OCI-LY1 (cell line): ENCODE data around the gene SUGCT.

Source experiments
- H2AFZ ChIP-seq: fragments of 200-600 bp; sonication (generic), shearing (Covaris generic); 2 replicates; pipeline ENCODE4 v1.6.0; 2014; ENCODE audit warnings: antibody characterized with exemption, mild to moderate bottlenecking, low read length
- H3F3A ChIP-seq: fragments of 200-600 bp; sonication (generic), shearing (Covaris generic); 2 replicates; pipeline ENCODE4 v1.6.0; 2014; ENCODE audit warnings: mild to moderate bottlenecking, antibody characterized with exemption, low read length, moderate library complexity; ENCODE audit not compliant: insufficient read depth
- H3K27ac ChIP-seq: fragments of 200-600 bp; sonication (generic); 2 replicates; pipeline ENCODE4 v1.5.1; 2014; ENCODE audit warnings: low read length, mixed run types, mild to moderate bottlenecking, low read depth; ENCODE audit not compliant: poor library complexity, severe bottlenecking
- H3K27me3 ChIP-seq: fragments of 200-600 bp; sonication (generic); 2 replicates; pipeline ENCODE4 v1.6.0; 2014; ENCODE audit warnings: antibody characterized with exemption, mild to moderate bottlenecking, low read length, moderate library complexity; ENCODE audit not compliant: insufficient read depth
- H3K36me3 ChIP-seq: fragments of 200-600 bp; sonication (generic); 2 replicates; pipeline ENCODE4 v1.6.1; 2014; ENCODE audit warnings: mild to moderate bottlenecking, antibody characterized with exemption, low read length, moderate library complexity, mixed read lengths; ENCODE audit not compliant: insufficient read depth
- H3K4me1 ChIP-seq: fragments of 200-600 bp; sonication (generic); 2 replicates; pipeline ENCODE4 v1.5.1; 2014; ENCODE audit warnings: mild to moderate bottlenecking, low read length, moderate library complexity; ENCODE audit not compliant: insufficient read depth, severe bottlenecking
- H3K4me2 ChIP-seq: fragments of 200-600 bp; sonication (generic), shearing (Covaris generic); 2 replicates; pipeline ENCODE4 v1.6.1; 2014; ENCODE audit warnings: low read length
- H3K4me3 ChIP-seq: fragments of 200-600 bp; sonication (generic); 2 replicates; pipeline ENCODE4 v1.5.1; 2014; ENCODE audit warnings: low read length, low read depth, mild to moderate bottlenecking, mixed read lengths; ENCODE audit not compliant: poor library complexity, severe bottlenecking
- H3K79me2 ChIP-seq: fragments of 200-600 bp; shearing (Covaris generic); 2 replicates; pipeline ENCODE4 v1.6.1; 2016; ENCODE audit warnings: mixed run types, low read length, mixed read lengths; ENCODE audit not compliant: insufficient read depth
- H3K9ac ChIP-seq: fragments of 200-600 bp; sonication (generic), shearing (Covaris generic); 2 replicates; pipeline ENCODE4 v1.6.1; 2014; ENCODE audit warnings: mild to moderate bottlenecking, low read length, mixed read lengths
- H3K9me2 ChIP-seq: fragments of 200-600 bp; sonication (generic), shearing (Covaris generic); 2 replicates; pipeline ENCODE4 v1.6.1; 2014; ENCODE audit warnings: low read depth, mild to moderate bottlenecking, low read length, mixed read lengths
- H3K9me3 ChIP-seq: fragments of 200-600 bp; shearing (Covaris generic); 2 replicates; pipeline ENCODE4 v1.6.1; 2014; ENCODE audit warnings: low read length, mixed read lengths
- H4K20me1 ChIP-seq: fragments of 200-600 bp; sonication (generic), shearing (Covaris generic); 2 replicates; pipeline ENCODE4 v1.6.0; 2016; ENCODE audit warnings: mild to moderate bottlenecking, low read length; ENCODE audit not compliant: insufficient read depth
- CTCF ChIP-seq: fragments of 200-600 bp; sonication (generic), shearing (Covaris generic); IDR thresholded peaks from 2 replicates; pipeline ENCODE4 v1.5.1; 2017; ENCODE audit warnings: mild to moderate bottlenecking, antibody characterized with exemption, low read length, moderate library complexity, mixed read lengths
- EZH2 ChIP-seq: fragments of 200-600 bp; sonication (generic), shearing (Covaris generic); IDR thresholded peaks from 2 replicates; pipeline ENCODE4 v1.8.0; 2017; ENCODE audit warnings: borderline replicate concordance, mixed run types, mild to moderate bottlenecking, antibody characterized with exemption, low read length, moderate library complexity, mixed read lengths

The SUGCT gene

DNA sequence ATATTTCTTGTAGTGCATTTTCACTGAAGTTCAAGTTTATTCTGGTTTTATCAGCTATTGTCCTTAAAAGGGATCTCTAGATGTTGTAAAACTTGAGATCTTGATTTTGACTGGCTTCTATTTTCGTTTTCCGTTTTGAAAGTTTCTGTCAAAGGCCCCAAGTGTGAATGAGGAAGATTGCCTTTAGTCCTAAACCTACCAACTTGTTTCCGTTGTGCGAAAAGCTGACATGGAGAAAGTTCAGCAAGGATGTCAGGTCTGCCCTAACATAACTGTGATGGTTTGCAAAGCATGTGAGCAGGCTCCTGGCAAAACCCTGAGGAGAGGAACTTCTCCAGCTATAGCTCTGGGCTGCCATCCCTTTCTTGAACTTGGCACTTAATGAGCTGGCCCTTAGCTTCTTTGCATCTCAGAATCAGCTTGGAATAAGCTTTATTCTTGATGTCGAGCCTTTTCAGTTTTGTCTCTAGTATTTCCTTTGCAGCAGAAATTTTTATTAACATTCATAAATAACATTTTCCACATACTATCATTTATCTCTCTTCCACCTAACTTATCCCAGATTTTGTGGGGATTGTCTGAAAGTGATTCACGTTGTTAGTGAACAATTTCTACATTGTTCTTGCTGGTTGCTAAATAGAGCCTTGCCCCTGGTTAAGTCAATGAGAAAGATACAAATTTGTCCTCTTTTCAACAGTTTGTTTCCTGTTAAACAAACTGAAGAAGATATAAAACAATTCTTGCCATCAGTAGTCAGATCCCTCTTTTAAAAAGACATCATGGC lies 559.4 kb downstream of the SUGCT start:
- H3K9me2 ChIP-seq, result no peaks in the 10 kb centered on the region
- H3F3A ChIP-seq, result no peaks in the 10 kb centered on the region
- no peaks in the 10 kb centered on the region for H3K36me3 ChIP-seq
- no peak overlapping the region for H3K9ac ChIP-seq
- H3K4me3 ChIP-seq, result no peak overlapping the region
- no peaks in the 10 kb centered on the region for H4K20me1 ChIP-seq
- no peaks in the 10 kb centered on the region for H3K9me3 ChIP-seq
- H3K79me2 ChIP-seq, result no peaks in the 10 kb centered on the region
- H2AFZ ChIP-seq, result no peak overlapping the region
- H3K4me2 ChIP-seq, result no peak overlapping the region
- H3K27ac ChIP-seq, result no peak overlapping the region
- TF ChIP-seq CTCF (no peak), EZH2 (no peak)
- no peaks in the 10 kb centered on the region for H3K4me1 ChIP-seq
- H3K27me3 ChIP-seq, result no peaks in the 10 kb centered on the region

- Histone ChIP-seq H3K36me3 (no peaks in the 10 kb centered on the region), H3K27me3 (no peaks in the 10 kb centered on the region), H2AFZ (no peak overlapping the region), H3K9me3 (no peaks in the 10 kb centered on the region), H3K4me2 (no peak overlapping the region), H4K20me1 (no peaks in the 10 kb centered on the region), H3K27ac (no peak overlapping the region), H3K4me3 (no peak overlapping the region), H3K4me1 (no peaks in the 10 kb centered on the region), H3K79me2 (no peaks in the 10 kb centered on the region), H3K9ac (no peak overlapping the region), H3K9me2 (no peaks in the 10 kb centered on the region), H3F3A (no peaks in the 10 kb centered on the region)
- no peak for TF ChIP-seq EZH2
- TF ChIP-seq CTCF, result no peak
Observed at GRCh38 chr7:40694991-40695390, 560.2 kb downstream of the SUGCT start.

DNA sequence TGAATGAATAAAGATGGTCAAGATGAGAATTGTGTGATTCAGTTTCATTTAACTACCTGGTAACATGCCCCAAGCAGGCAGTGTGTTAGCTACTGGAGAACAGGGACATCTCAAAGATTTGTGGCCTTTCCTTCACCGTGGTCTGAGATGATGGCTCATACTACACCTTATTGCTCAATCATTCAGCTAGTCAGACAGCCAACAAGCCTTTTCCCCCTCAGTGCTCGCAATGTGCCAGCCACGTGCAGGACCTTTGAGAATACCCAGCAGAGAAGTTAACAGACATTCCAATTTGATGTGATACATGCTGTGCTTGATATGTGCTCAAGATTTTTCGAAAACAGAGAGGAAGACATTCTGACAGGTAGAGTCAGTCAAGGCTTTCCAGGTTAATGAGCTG lies 562.8 kb downstream of the SUGCT start:
- Histone ChIP-seq H3K9me2 (no peaks in the 10 kb centered on the region), H3K27ac (no peak overlapping the region), H3F3A (no peaks in the 10 kb centered on the region), H3K4me1 (no peaks in the 10 kb centered on the region), H3K4me2 (no peak overlapping the region), H3K27me3 (no peaks in the 10 kb centered on the region), H3K79me2 (no peaks in the 10 kb centered on the region), H3K9ac (no peak overlapping the region), H3K4me3 (no peak overlapping the region), H3K9me3 (no peaks in the 10 kb centered on the region), H4K20me1 (no peaks in the 10 kb centered on the region), H2AFZ (no peak overlapping the region), H3K36me3 (no peaks in the 10 kb centered on the region)
- TF ChIP-seq CTCF (no peak), EZH2 (no peak)
